ENCODE data around the gene ZNF8. TPM values are rescaled to one million over a fixed set of nuclear protein-coding genes. Genes with fewer than 3 reads are reported as not detected.

Gene ZNF8
- total and polyA plus RNA-seq, 2 of the 4 experiments (the other 2 are of a cell fraction) = 2.1 to 3.9 TPM

GRCh38 chr19:58248886-58249285 lies 29.9 kb upstream of the ZNF8 start:
- no peak for DNase-seq
- no peak overlapping the region for H4K5ac ChIP-seq (ENCODE audit: low read depth, low read length)
- no peak for ATAC-seq (ENCODE audit: low read depth)
- H2BK20ac ChIP-seq (ENCODE audit: low read depth, low read length) = no peak overlapping the region
- no CpG with 5 or more reads among the region's 3 CpGs for WGBS, 2 experiments (ENCODE audit: extremely low coverage in 2 of 2, insufficient read length in 1 of 2)
- H3K36me3 ChIP-seq (ENCODE audit: control insufficient read depth, insufficient read depth, low read length) = peaks cover 77% of the 10 kb centered on the region
- H4K8ac ChIP-seq (ENCODE audit: low read depth in 2 of 2, low read length in 2 of 2) = no peak overlapping the region
- dilution Hi-C loops (cut with HindIII; ENCODE audit: low sequenced_read_pairs, unreplicated experiment) = no loop called here
- no peak overlapping the region for H3K9ac ChIP-seq (ENCODE audit: low read depth, low read length)
- H3K79me1 ChIP-seq (ENCODE audit: low read depth in 1 of 2, low read length in 2 of 2) = peaks cover 0 to 3% of the 10 kb centered on the region in 2 experiments; a peak in 2 of 4 replicates
- intact Hi-C loops (cut with micrococcal nuclease) = no loop called here
- CTCF ChIA-PET = no interaction called here
- H4K91ac ChIP-seq (ENCODE audit: insufficient read depth, low read depth, low read length) = no peak overlapping the region
- no peak overlapping the region for H3K23ac ChIP-seq (ENCODE audit: low read depth, low read length)
- H2AK9ac ChIP-seq (replicated peaks; ENCODE audit: low read depth, low read length, poor library complexity) = no peak overlapping the region
- H3K56ac ChIP-seq (ENCODE audit: extremely low read depth, insufficient read depth, low read length) = no peak overlapping the region
- in situ Hi-C loops (cut with MboI; ENCODE audit: low sequenced_read_pairs) = no loop called here
- H3K27me3 ChIP-seq (ENCODE audit: control insufficient read depth, insufficient read depth, low read length) = no peaks in the 10 kb centered on the region
- H3K9me1 ChIP-seq (ENCODE audit: insufficient read depth, low read length) = no peaks in the 10 kb centered on the region
- H2BK120ac ChIP-seq (ENCODE audit: low read depth, low read length) = no peak overlapping the region
- no peak overlapping the region for H3K27ac ChIP-seq (ENCODE audit: insufficient read depth, low read length)
- H3K4me3 ChIP-seq (ENCODE audit: insufficient read depth, low read depth, low read length) = no peak overlapping the region
- peaks cover 87% of the 10 kb centered on the region for H3K9me3 ChIP-seq (ENCODE audit: control insufficient read depth, insufficient read depth, low read length)
- H2BK15ac ChIP-seq (ENCODE audit: low read depth, low read length) = no peak overlapping the region
- no peaks in the 10 kb centered on the region for H3K4me1 ChIP-seq (ENCODE audit: control insufficient read depth, insufficient read depth, low read length)
- H2AK5ac ChIP-seq (ENCODE audit: low read depth, low read length) = no peak overlapping the region
- no peak overlapping the region for H3K4me2 ChIP-seq (ENCODE audit: low read depth, low read length)
- no peak overlapping the region for H3K18ac ChIP-seq (ENCODE audit: low read depth, low read length)
- H4K20me1 ChIP-seq (ENCODE audit: insufficient read depth, low read length) = no peaks in the 10 kb centered on the region
- H2BK5ac ChIP-seq (ENCODE audit: low read depth, low read length, poor library complexity, severe bottlenecking) = no peak overlapping the region
- no TSS peak for BruUV-seq (replicated peaks)
- no peak overlapping the region for H3K14ac ChIP-seq (replicated peaks; ENCODE audit: low read depth, low read length)
- H2AFZ ChIP-seq (replicated peaks; ENCODE audit: low read length, poor library complexity) = no peak overlapping the region
- TF ChIP-seq BHLHE40 (IDR thresholded peaks at IDR 0.05; ENCODE audit: low read depth, low read length) = no peak
- no peak for TF ChIP-seq MAFK (IDR thresholded peaks at IDR 0.05; ENCODE audit: low read depth, low read length)
- H3K4ac ChIP-seq (ENCODE audit: low read depth, low read length) = no peak overlapping the region
- POLR2A ChIA-PET (ENCODE audit: unreplicated experiment) = no interaction called here
